HG03135 (cell line): ENCODE results near the gene UNCX.
"Not testable (repeated sequence)": the region's sequence is repeated elsewhere in the genome, so short reads cannot be mapped to it uniquely, and the experiment has no call there.

Source experiments
- ATAC-seq: cut with Tn5 transposase; IDR thresholded peaks from one replicate; pipeline ENCODE4 v1.9.1; 2021; ENCODE audit warnings: mild to moderate bottlenecking, moderate library complexity; ENCODE audit not compliant: unreplicated experiment

Gene UNCX

GRCh38 chr7:1274121-1274875 is 41.6 kb downstream of the UNCX start:
- no peak for ATAC-seq

GRCh38 chr7:1274876-1275375 is 42.3 kb downstream of the UNCX start:
- ATAC-seq, result no peak

- no peak for ATAC-seq
Observed at GRCh38 chr7:1275451-1276381, 43.0 kb downstream of the UNCX start.

- ATAC-seq, result no peak
Observed at GRCh38 chr7:1276626-1277175, 44.0 kb downstream of the UNCX start.

GRCh38 chr7:1278543-1278942 is 45.9 kb downstream of the UNCX start:
- ATAC-seq, result no peak

- ATAC-seq, result no peak
Observed at GRCh38 chr7:1279041-1279440, 46.4 kb downstream of the UNCX start.

- not testable (repeated sequence) for ATAC-seq
Observed at GRCh38 chr7:1279895-1280294, 47.2 kb downstream of the UNCX start.

- no peak for ATAC-seq
Observed at GRCh38 chr7:1281068-1281467, 48.4 kb downstream of the UNCX start.

GRCh38 chr7:1282679-1283078 is 50.0 kb downstream of the UNCX start:
- no peak for ATAC-seq

- no peak for ATAC-seq
Observed at GRCh38 chr7:1283337-1283736, 50.7 kb downstream of the UNCX start.

GRCh38 chr7:1283941-1284742 is 51.5 kb downstream of the UNCX start:
- no peak for ATAC-seq

- ATAC-seq, result no peak
Observed at GRCh38 chr7:1284743-1285458, 52.2 kb downstream of the UNCX start.

- no peak for ATAC-seq
Observed at GRCh38 chr7:1285556-1286301, 53.1 kb downstream of the UNCX start.
